ENCODE results near the gene STK24.

STK24 gene

DNA sequence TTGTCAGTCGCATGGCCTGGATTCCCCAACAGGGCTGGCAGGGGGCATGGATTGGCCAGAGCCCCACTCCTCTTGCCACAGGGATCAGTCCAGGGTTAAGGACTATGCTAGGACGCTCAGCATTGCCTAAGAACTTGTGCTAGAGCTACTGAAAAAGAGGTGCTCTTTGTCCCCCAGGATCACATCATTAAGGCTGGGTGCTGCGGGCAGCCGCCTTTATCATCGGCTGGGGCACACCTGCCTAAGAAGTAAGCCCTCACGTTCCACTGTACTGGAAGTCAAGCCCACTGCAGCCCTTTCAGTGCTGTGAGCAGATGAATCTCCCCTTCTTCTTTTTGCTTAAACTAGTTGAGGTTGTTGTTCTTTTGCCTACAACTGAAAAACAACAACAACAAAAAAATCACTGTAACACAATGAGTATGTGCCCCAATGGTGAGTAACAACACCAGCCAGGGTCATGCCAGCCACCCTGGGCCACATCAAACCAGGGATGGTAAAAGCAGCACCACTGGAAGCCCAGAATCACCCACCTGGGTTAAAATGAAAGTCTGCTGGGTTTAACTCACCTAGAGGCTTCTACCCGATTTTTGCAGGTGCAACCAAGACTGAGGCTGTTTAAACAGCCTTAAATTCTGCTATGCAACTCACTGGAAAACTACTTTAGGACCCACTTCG is 20.6 kb downstream of the STK24 start:
- no peak for DNase-seq (ENCODE audit: low spot score)

DNA sequence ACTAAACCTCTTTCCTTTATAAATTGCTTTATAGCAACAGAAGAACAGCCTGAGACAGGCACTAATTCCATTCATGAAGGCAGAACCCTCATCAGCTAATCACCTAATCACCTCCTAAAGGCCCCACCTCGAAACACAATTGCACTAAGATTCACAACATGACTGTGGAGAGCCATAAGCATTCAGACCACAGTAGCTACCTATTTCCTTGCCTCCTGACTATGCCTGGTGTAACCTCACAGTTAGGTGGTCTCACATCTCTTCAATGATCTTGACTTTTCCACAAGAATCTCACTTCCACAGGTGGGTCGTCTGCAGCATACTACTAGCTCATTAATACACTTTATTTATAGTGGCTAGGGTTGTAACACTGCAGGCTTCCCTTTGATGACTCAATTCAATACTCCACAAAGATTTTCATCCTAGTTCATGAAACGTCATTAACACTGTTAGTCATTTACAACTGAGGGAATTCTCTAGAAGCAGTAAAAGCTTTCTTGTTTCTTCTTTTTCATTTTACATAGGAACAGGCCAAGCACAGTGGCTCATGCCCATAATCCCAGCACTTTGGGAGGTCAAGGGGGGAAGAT is 27.1 kb downstream of the STK24 start:
- DNase-seq (ENCODE audit: low spot score): no peak

DNA sequence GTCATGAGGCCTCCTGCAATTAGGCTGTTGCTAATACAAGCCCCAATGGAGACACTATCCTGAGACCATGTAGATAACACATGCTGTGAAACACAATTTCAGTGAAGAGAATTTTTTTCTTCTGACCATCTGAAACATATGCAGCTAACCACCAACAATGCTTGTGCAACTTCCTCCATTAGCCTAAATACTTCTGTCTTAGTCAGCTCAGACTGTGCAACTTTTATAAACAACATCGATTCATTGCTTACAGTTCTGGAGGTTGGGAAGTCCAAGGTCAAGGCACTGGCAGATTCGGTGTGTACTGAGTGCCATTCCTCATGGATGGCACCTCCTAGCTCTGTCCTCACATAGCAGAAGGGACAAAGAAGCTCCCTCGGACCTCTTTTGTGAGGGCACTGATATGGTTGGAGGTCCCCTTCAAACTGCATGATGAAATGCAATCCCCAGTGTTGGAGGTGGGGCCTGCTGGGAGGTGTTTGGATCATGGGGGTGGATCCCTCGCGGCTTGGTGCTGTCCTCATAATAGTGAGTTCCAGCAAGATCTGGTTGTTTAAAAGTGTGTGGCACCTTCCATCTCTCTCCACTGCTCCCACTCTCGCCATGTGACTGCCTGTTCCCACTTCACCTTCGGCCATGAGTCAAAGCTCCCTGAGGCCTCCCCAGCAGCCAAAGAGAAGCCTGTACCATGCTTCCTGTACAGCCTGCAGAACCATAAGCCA is 27.7 kb downstream of the STK24 start:
- DNase-seq (ENCODE audit: low spot score): no peak

DNA sequence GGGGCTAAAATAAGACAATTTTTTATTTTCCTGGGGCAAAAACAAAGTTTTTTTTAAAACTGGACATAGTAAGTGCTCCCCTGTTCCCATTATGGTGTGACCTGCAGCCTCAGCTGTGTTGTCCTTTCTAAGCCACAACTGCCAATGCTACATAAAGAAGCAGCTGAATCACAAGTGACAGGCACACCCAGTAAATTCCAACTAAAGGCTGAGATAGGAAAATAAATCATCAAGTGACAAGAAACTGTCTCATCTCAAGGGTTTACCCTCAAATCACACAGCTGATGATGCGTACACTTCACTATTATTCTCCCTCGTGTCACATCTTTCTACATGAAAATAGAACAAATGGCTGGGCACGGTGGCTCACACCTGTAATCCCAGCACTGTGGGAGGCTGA is 28.7 kb downstream of the STK24 start:
- DNase-seq (ENCODE audit: low spot score): no peak

DNA sequence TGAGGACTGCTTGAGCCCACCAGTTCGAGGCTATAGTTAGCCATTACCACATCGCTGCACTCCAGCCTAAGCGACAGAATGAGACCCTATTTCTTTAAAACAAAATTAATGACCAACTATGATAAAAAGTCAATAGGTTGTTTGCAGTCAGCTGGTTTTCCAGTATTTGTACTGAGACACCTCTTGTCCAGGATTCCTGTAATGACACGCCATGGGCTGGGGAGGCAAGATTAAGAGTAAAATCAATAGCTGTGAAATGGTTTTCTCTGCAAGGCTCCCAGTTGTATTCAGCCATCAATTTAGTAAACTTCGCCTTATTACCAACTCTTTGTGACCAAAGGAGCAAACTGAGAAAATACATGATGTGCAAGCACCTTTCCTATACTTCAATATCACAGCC is 29.5 kb downstream of the STK24 start:
- DNase-seq (ENCODE audit: low spot score): no peak

DNA sequence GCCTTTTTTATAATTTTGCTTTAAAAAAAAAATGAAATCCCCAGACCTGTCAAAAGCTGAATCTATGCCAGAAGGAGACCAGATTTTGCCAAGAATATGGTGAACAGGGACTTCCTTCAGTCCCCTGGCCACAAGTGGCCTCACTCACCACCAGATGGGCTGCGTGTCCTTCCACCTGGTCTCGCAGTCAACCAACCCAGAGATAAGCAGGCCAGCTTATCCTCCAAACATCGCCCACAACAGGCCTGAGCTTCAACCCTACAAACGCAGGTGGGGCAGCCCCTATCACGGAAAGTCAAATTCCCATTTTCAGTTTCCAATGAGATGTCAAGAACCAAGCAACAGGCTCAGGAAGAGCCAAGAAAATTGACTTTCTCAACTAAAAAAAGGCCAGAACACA is 30.5 kb downstream of the STK24 start:
- DNase-seq (ENCODE audit: low spot score): no peak

DNA sequence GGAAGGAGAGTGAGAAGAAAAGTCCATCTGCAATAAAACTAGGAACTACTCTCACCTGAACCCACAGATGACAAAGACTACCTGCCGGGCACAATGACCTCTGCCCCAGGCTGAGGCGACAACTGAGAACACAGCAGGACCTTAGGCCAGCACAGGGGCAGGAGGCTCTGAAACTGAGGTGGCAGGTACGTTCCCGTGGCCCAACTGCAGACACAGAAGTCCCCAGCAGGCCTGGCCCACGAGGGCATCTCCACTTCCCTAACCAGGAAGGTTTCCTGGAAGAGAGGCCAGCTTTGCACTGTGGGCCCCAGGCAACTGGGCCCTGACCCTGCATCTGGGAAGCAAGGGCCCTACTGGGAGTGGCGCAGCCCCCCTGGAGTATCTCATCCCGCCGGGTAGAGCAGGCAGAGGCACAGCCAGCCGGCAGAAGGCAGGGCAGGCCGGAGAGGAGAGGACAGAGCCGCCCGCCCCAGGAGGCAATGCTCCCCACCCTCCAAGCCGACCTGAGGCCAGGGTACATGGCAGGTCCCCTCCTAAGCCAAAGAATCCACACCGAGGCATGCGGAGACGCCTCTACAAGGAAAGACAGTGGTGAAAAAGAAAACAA is 32.7 kb downstream of the STK24 start:
- DNase-seq (ENCODE audit: low spot score): no peak

DNA sequence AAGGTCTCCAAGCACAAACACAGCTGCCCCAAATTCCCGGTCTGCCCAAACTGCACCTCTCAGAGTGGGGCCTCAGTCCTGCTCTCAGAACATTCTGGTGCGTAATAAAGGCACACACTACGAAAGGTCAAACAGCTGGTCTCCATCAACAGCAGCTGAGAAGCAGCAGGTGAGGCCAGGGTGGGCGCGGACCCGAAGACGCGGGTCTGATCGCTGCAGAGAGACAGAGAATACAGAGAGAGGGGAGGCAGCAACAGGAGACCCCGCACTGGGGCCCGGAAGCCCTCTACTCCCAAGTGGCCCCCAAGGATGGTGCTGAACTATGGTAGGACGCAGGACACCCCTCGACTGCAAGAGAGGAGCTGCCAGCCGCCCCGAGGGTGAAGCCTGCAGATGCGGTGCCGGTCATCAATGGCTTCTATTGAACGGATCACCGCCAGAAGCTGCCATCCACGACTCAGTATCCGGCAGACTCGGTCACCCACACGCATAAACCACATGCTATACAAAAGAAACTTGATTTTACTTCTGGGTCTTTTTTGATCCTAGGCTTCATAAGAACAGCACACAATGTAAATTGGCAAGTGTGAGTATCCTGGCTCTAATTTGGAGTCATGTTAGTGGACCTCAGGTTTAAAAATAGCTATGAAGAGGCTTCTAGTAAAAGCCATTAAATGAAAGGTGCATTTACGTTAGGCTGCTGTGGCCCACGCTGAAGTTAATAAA is 33.4 kb downstream of the STK24 start:
- DNase-seq (ENCODE audit: low spot score): no peak

DNA sequence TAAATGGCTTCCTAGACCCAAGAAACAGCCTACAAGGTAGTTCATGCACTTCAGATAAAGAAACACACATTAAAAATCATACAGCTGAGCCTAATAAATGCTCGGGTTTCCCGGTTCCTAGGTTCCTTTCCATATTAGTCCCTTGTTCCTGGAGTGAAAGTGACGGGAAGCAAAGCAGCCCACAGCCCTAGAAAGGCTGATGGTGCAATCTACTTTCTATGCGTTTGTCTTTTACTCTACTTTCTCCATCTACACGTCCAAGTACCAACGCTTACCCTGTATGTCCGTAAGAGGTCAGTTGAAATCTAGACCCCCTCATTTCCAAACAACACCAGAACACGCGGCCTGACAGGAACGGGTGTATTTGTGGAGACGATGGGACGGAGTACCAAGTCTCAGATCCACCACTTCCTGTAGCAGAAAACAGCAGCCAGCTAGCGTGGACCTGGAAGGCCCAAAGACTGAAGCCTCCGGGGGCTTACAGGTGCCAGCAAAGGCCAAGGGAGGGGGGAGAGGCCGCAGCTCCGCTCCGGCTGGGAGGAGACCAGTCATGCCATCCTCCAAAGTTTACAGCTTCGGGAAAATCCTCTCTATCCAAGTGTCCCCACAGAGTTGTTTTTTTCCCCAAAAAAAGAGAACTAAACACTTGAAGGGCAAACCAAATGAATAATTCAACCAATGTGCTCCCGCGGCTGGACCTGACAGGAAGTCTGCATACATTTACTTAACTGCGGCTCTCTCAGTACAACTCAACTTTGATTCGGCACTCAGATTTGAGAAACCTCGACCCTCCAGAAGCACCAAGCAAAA is 34.1 kb downstream of the STK24 start:
- no peak for DNase-seq (ENCODE audit: low spot score)

DNA sequence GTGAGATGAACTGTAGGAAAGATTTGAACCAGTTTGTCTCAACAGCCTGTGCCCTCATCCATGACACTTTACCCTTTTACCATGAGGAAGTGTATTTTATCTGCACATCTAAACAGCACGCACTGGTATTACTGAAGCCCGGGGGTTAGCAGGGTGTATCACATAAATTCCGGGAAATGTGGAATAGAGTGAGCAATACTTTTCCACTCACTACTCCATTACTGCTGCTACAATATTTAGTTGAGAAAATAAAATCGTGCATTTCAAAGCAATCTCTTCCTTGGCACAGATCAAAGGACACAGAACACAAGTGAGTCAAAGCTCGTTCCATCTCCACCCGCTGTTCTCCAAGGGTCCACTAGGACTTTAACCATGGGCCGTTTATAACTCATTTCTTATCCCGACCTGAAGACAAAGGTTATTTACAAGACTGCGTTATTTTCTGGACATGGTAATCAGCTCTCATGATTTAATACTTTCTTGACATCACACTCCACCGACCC is 35.2 kb downstream of the STK24 start:
- DNase-seq (ENCODE audit: low spot score): no peak

DNA sequence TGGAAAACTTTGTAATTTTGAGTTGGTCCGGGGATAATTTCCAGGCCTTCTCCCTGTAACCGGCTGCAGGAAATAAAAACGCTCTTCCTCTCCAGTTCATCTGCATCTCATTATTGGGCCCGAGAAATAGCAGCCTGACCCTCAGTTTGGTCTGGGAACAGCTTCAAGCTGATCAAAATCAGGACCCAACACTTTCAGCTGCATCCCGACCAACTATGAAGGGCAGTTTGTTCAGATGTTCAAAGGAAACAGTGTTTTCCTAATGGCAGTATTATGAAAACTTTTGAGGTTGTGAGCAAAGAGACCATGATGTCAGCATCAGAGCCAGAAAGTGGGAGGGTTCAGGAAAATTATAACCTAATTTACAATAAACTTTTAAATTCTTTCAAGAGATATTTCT is 35.7 kb downstream of the STK24 start:
- DNase-seq (ENCODE audit: low spot score): no peak

DNA sequence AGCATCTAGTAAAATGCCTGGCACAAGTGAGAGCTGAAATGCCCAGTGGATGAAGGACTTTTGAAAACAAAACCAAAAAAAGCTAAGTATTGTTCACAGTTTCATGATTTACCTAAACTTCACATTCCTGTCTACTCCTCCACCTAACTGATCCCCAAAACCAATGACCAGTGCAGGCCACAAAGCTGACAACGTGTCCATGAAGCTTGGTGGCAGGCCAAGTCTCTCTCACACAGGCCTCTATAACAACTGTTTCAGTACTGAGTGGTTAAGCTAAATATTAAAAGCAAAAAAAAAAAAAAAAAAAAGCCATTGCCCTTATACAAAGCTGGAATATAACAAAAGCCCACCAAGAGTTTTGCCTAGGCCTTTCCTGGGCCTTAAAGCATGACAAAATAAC is 36.4 kb downstream of the STK24 start:
- DNase-seq (ENCODE audit: low spot score): no peak

DNA sequence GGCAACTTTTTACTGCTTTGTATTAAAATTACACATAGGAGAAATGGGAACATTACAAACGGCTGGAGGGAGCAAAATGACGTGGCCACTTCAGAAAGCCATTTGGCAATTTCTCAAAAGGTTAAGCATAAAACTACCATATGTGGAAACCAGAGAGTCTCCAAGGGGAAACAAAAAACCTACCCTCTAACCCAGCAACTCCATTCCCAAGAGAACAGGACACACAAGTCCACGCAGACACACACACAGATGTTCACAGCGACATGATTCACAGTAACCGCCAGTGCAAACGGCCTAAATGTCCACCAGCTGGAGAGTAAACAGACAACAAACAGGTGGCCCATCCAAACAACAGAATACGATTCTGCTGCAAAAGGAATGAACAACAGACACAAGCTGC is 37.2 kb downstream of the STK24 start:
- no peak for DNase-seq (ENCODE audit: low spot score)

DNA sequence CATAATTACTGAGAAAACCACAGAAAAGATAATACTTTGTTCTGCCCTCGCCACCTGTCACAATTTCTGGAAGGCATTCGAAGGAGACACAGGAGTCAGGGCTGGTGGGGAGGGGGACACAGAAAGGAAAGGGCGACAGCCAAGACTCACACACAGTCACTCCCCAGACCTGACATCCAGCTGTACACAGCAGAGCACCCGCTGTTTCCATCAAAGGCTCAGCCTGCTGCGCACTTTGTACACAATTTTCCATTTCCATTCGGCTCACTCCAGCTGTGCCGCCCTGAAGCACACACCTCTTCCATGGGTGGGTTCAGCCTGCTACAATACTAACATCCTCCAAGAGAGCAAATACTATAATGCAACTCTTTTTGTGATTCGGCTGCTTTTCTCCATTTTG is 38.0 kb downstream of the STK24 start:
- DNase-seq (ENCODE audit: low spot score): no peak

DNA sequence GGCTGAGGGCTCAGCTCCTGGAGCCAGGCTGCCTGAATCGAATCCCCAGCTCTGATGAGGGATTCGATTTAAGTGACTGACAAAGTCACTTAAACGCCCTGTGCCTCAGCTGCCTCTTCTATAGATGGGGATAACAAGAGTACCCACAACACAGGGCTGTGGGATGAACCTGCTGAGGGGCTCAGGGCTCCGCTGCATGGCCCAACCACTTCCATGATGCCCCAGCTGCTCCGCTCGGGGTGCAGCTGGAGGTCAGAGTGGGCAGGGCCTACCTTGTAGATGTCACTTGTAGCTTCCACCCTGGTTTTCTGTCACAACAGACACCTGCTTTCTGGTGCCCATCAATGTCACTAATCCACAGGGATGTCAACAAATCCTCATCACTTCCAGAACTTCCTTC is 39.2 kb downstream of the STK24 start:
- DNase-seq (ENCODE audit: low spot score): no peak

DNA sequence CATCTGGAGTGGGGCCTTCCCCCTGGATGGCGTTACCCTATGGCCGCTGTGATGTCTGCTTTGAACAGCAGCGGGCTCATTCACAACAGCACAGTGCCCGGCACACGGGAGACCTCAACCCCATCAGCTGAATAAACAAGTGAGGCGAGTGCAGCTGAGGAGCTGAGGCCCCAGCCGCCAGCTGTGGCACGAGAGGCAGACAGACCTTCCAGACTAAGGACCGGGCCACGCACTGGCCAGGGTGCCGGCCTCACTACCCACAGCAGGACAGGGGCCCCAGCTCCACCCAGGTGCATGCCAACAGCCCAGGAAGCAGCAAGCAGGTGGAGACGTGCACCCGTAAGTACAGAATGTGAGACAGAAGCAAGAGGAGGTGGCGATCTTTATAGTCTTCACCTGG is 39.6 kb downstream of the STK24 start:
- DNase-seq (ENCODE audit: low spot score): no peak

DNA sequence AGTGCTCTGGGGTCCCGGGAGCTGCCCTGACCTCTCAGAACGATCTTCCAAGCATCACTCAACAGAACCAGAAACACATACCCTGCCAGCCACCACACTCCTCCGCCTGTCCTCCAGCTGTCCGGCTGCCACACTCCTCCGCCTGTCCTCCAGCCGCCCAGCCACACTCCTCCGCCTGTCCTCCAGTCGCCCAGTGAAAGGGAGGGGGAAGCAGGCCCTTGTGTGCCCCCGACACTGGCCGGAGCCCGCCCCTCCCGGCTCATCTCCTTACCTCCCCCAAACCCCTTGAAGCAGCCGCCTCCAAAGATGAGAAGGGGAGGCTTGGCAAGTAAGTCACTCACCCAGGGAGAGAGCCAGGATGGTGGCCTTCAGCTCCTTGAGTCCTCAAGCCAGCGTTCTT is 40.2 kb downstream of the STK24 start:
- no peak for DNase-seq (ENCODE audit: low spot score)

DNA sequence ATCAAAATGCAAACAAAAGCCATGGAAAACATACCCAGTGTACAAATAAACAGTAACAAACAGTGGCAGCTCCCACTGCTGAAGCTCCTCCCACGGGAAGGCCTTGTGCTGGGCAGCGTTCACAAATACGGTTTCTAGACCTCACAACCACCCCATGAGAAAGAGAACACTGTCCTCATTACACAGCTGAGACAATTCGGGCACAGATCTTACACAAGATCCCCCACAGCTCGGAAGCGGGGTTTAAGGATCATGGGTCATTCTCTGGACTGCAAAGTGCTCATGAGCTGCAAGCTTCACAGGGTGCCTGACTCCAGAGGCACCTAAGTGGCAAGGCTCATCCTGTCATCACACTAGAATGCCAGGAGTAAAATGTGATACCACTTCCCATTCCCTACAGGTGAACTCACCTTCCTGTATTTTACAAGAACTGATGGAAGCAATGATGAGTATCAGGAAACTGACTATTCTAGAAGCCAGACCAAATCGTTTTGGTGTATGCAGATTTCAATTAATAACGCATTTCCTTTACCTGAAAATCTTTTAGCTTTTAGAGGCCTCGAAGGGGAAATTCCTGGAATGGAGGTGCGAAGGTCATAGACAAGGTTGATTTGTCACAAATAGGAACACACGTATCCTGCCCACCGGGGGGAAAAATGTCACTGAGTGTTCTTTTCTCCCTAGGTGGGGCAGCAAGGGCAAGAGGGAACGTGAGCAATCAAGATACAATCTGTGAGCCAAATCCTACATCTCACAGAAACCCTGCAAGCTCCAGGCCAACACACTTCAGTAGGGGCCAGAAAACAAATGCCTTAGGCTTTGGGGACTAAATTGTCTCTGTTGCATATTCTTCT is 41.2 kb downstream of the STK24 start:
- DNase-seq (ENCODE audit: low spot score): no peak

DNA sequence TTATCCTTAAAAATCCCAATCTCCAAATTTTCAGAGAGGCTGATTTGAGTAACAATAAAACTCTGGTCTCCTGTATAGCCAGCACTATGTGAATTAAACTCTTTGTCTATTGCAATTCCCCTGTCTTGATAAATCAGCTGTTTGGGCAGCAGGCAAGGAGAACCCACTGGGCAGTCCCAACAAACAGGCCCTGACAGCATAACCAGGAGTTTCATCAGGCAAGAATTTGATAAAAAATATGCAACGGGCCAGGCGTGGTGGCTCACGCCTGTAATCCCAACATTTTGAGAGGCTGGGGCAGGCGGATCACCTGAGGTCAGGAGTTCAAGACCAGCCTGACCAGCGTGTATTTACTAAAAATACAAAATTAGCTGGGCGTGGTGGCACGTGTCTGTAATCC is 42.1 kb downstream of the STK24 start:
- DNase-seq (ENCODE audit: low spot score): no peak

DNA sequence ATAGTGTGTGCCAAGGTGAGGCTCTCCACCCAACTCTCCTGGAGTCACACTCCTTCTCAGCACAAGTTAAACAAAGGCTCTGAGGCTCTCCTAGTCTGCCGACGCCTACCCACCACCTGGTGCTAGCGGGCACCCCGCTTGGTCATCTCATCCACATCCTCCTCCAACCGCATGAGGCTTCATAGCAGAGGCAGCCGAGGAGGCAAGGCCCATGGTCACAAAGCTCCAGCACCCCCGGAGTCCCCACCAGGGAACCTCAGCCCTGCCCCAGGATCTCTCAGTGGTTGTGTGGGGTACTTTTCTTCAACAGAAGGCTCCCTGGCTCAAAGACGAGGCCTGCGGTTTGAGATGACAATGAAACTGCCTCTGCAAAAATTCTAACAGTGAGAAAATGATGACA is 43.0 kb downstream of the STK24 start:
- no peak for DNase-seq (ENCODE audit: low spot score)

DNA sequence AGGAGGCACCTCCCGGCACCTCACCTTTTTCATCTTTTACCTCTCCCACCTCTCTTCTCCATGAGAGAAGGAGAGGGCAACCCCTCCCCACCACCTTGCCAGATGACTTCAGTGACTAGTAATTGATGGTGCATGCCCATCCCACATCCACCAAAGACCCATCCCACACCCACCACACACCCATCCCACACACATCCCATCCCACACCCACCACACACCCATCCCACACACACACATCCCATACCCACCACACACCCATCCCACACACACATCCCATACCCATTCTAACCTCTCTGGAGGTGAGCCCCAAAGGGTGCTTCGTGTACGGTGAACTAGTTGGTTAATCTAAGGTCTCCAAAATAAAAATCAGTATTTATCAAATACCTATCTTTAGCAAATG is 44.7 kb downstream of the STK24 start:
- no peak for DNase-seq (ENCODE audit: low spot score)

Measured in LoVo (cell line).